Measurements from ENCODE around the gene NIFK.

- TF ChIP-seq CTCF (IDR thresholded peaks at IDR 0.05 in 8 of 11, conservative IDR thresholded peaks at IDR 0.05 in 3 of 11): no peak
- no peak for TF ChIP-seq POLR2A (IDR thresholded peaks at IDR 0.05)
- TF ChIP-seq POLR2AphosphoS5 (IDR thresholded peaks at IDR 0.05): no peak
Measured at GRCh38 chr2:121677855-121678254, 58.8 kb downstream of the NIFK start.

Measured in spleen (tissue), 7 donors.